Lower lobe of right lung (tissue), 2 donors: ENCODE results near the gene SYT6. TPM values are rescaled to one million over a fixed set of nuclear protein-coding genes. Genes with fewer than 3 reads are reported as not detected.

Experiments used
- ATAC-seq, 2 donors: fragments of 200-7000 bp; cut with Tn5 transposase; one replicate each; pipeline ENCODE4 v1.9.1; 2020 to 2022; ENCODE audit warnings: mild to moderate bottlenecking in 2 of 2, moderate library complexity in 2 of 2
- DNase-seq: peaks from one replicate; pipeline ENCODE4 v3.0.0-alpha.2; 2020
- H3K27ac ChIP-seq: fragments of 200-600 bp; one replicate; pipeline ENCODE4 v1.8.0; 2022
- H3K27me3 ChIP-seq: fragments of 200-600 bp; one replicate; pipeline ENCODE4 v1.8.0; 2022; ENCODE audit warnings: low read depth
- H3K36me3 ChIP-seq: fragments of 200-600 bp; one replicate; pipeline ENCODE4 v1.8.0; 2022; ENCODE audit warnings: mild to moderate bottlenecking
- H3K4me1 ChIP-seq: fragments of 200-600 bp; one replicate; pipeline ENCODE4 v1.8.0; 2022
- H3K4me3 ChIP-seq: fragments of 200-600 bp; one replicate; pipeline ENCODE4 v1.8.0; 2022; ENCODE audit warnings: mild to moderate bottlenecking
- H3K9me3 ChIP-seq: fragments of 200-600 bp; one replicate; pipeline ENCODE4 v1.8.0; 2022
- CTCF ChIP-seq: fragments of 200-600 bp; IDR thresholded peaks from one replicate; pipeline ENCODE4 v1.8.0; 2022; ENCODE audit warnings: antibody characterized with exemption, mild to moderate bottlenecking
- intact Hi-C: fragments of 100-400 bp; cut with DNase I; formaldehyde crosslinking; loops from one replicate; pipeline ENCODE4 v1.11.0; 2022
- total RNA-seq: library from RNA; stranded (reverse); fragmentation: NEBNext Ultra II Directional; extraction: Animal tissue kit (Norgen Biotek cat#: 25700); gene quantifications from one replicate; pipeline ENCODE4 v1.2.1, GENCODE V29; 2021
- donor health status: DM: no; HTN: yes; CAD: no; lungs with severe emphysema.

SYT6 gene
- total RNA-seq, 1 donor from 2014 or later, result not detected

- Histone ChIP-seq H3K9me3 (no peaks in the 10 kb centered on the region), H3K4me1 (peaks cover 7% of the 10 kb centered on the region), H3K36me3 (no peaks in the 10 kb centered on the region), H3K4me3 (no peak overlapping the region), H3K27me3 (no peaks in the 10 kb centered on the region), H3K27ac (no peak overlapping the region)
- TF ChIP-seq CTCF, result no peak
- ATAC-seq, result no peak
- no peak for DNase-seq
- intact Hi-C loops, result no loop called here
Measured at GRCh38 chr1:114111731-114112641, 41.7 kb downstream of the SYT6 start.

- H3K27me3 ChIP-seq, result no peaks in the 10 kb centered on the region
- H3K9me3 ChIP-seq, result no peaks in the 10 kb centered on the region
- peaks cover 7% of the 10 kb centered on the region for H3K4me1 ChIP-seq
- no peak for TF ChIP-seq CTCF
- H3K27ac ChIP-seq, result no peak overlapping the region
- DNase-seq (no peak), ATAC-seq (no peak)
- no peaks in the 10 kb centered on the region for H3K36me3 ChIP-seq
- H3K4me3 ChIP-seq, result no peak overlapping the region
- intact Hi-C loops, result no loop called here
Measured at GRCh38 chr1:114109981-114110380, 43.7 kb downstream of the SYT6 start.

DNA sequence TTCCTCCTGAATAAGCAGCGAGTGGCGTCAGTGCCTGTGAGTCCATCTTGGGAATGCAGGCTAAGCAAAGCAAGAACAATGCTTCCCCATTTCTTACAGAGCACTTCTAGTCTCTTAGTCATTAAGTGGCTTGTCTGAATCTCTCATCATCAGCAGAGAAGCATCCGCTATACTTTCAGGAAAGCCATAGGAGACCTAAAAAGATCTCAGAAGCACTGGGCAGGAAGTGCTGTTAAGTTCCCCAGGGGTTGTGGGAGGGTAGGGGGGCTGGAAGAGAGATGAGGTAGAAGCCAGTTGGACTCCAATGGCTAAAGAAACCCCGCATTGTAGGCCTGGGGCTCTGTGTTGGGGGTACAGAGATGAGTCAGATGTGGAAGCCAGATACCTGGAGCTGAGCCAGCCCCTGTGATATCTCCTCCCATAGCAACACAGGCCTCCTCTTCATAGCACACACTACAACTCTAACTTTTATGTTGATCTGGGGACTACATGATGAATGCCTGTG, 44.9 kb downstream of the SYT6 start:
- DNase-seq, result no peak
- no peaks in the 10 kb centered on the region for H3K4me1 ChIP-seq
- TF ChIP-seq CTCF, result no peak
- no peaks in the 10 kb centered on the region for H3K9me3 ChIP-seq
- no peaks in the 10 kb centered on the region for H3K27me3 ChIP-seq
- no peak overlapping the region for H3K4me3 ChIP-seq
- no peak for ATAC-seq
- intact Hi-C loops, result no loop called here
- H3K27ac ChIP-seq, result no peak overlapping the region
- no peaks in the 10 kb centered on the region for H3K36me3 ChIP-seq

DNA sequence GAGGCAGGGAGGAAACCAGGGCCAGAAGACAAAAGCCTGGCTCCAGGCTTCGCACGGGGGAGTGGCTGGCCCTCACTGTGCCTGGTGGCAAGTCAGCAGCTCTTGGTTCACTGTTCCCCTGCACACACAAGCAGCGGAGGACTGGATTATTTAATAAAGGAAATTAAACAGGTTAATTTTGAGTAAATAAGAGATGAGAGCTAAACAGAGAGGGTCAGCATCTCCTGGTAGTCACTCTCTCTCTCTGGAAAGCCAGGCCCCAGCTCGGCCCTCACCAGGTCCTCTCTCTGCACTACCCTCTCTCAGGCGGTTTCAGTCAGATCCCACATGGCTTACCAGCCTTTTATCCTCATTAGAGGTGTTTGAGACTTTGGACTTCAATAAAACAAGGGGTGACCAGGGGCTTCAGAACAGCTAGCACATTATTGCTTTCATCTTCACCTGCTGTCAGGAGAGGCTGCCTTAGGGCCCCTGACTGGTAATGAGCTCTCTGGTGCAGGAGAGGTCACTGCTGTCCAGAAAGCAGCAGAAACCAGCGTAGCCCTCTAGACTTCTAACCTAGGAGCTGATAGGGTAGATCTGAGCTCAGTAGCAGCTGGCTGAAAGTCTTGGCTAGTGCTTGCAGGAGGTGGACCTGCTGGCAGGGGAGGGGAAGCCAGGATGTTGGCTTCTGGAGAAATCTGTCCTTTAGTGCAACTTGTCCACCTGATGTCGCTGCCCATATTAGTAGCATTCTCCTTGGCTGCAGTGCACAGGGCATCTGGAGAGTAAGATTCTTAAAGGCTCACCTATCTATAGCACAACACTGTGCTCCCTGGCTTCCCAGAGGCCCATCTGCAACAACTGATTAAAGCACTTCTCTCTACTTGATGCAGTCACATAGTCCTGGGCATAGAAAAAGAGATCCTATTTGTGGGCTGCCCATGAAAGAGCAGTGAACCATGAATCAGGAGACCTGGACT, 45.9 kb downstream of the SYT6 start:
- intact Hi-C loops, result no loop called here
- TF ChIP-seq CTCF, result no peak
- ATAC-seq (no peak), DNase-seq (no peak)
- Histone ChIP-seq H3K27ac (no peak overlapping the region), H3K4me1 (no peaks in the 10 kb centered on the region), H3K36me3 (no peaks in the 10 kb centered on the region), H3K4me3 (no peak overlapping the region), H3K9me3 (no peaks in the 10 kb centered on the region), H3K27me3 (no peaks in the 10 kb centered on the region)

DNA sequence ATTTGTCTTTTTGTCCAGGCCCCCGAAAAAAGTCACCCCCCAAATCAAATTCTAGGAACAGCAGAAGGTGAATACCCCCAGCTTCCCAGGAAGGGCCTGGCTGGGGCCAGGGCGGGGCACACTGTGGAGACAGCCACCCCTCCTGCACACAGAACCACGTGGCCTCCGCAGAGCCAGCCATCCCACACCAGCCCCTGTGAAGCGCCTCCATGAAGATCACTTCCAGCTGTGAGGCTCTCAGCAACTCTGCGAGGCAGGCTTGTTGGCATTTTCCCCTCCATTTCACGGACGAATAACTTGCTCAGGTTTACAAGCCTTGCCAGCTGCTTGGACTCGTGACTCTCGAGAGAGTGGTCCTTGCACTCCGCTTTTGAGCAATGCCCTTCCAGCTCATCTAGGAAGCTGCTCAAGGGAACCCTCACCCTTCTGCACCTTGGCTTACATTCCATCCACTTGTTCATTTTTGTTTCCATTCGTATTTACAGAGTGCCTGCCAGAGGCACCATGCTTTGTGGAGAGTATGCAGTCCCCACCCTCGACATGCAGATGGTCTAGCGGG, 48.2 kb downstream of the SYT6 start:
- intact Hi-C loops, result no loop called here
- Histone ChIP-seq H3K27ac (no peak overlapping the region), H3K27me3 (no peaks in the 10 kb centered on the region), H3K9me3 (no peaks in the 10 kb centered on the region), H3K4me1 (no peaks in the 10 kb centered on the region), H3K4me3 (no peak overlapping the region), H3K36me3 (no peaks in the 10 kb centered on the region)
- DNase-seq, result no peak
- no peak for ATAC-seq
- TF ChIP-seq CTCF, result no peak
